Vagina (tissue), 2 donors: ENCODE data around the gene LRP2. TPM values are rescaled to one million over a fixed set of nuclear protein-coding genes. Genes with fewer than 3 reads are reported as not detected.

Experiments
- DNase-seq, 2 donors: peaks; one replicate each; pipeline ENCODE4 v3.0.0-alpha.2; 2017; ENCODE audit errors: extremely low spot score in 2 of 2
- H3K27ac ChIP-seq: fragments of 200-600 bp; sonication (generic); one replicate; pipeline ENCODE4 v1.5.1; 2019
- H3K27me3 ChIP-seq: fragments of 200-600 bp; sonication (generic); one replicate; pipeline ENCODE4 v1.5.1; 2019
- H3K36me3 ChIP-seq, 2 donors: fragments of 200-600 bp; sonication (generic); one replicate each; pipeline ENCODE4 v1.5.1; 2017 to 2019
- H3K4me1 ChIP-seq: fragments of 200-600 bp; sonication (generic); one replicate; pipeline ENCODE4 v1.5.1; 2019
- H3K4me3 ChIP-seq, 2 donors: fragments of 200-600 bp; sonication (generic); 1 replicate in 1 of 2; 2 replicates in 1 of 2; pipeline ENCODE4 v1.5.1; 2016 to 2019
- H3K9me3 ChIP-seq: fragments of 200-600 bp; sonication (generic); one replicate; pipeline ENCODE4 v1.5.1; 2019
- POLR2A ChIP-seq, 2 donors: fragments of 450-650 bp; IDR thresholded peaks; one replicate each; pipeline ENCODE4 v1.6.1; 2017; ENCODE audit warnings: antibody characterized with exemption in 2 of 2, mild to moderate bottlenecking in 2 of 2, moderate library complexity in 2 of 2
- POLR2AphosphoS5 ChIP-seq, 2 donors: sonication (generic); formaldehyde crosslinking; IDR thresholded peaks; one replicate each; pipeline ENCODE4 v1.9.0; 2017; ENCODE audit warnings: antibody characterized with exemption in 2 of 2, mild to moderate bottlenecking in 2 of 2, low read depth in 1 of 2; ENCODE audit not compliant: insufficient read depth in 1 of 2
- intact Hi-C: fragments of 100-400 bp; cut with DNase I; formaldehyde crosslinking; loops from one replicate; pipeline ENCODE4 v1.15.1; 2023
- total RNA-seq: library from RNA; depleted of rRNA; stranded (reverse); fragments of >200 nt; gene quantifications from one replicate; pipeline ENCODE4 v1.2.3, GENCODE V29; 2016
- TF ChIP-seq, protein P1 (sequence below), 3 experiments: fragments of 450-650 bp in 2 of 3; fragments of 200-600 bp in 1 of 3; sonication (generic) in 1 of 3; IDR thresholded peaks; one replicate each; pipeline ENCODE4 v1.5.1; 2017 to 2019; ENCODE audit warnings: antibody characterized with exemption in 3 of 3, mild to moderate bottlenecking in 2 of 3, moderate library complexity in 2 of 3

LRP2 gene
- total RNA-seq, 1 donor from 2014 or later = not detected

DNA sequence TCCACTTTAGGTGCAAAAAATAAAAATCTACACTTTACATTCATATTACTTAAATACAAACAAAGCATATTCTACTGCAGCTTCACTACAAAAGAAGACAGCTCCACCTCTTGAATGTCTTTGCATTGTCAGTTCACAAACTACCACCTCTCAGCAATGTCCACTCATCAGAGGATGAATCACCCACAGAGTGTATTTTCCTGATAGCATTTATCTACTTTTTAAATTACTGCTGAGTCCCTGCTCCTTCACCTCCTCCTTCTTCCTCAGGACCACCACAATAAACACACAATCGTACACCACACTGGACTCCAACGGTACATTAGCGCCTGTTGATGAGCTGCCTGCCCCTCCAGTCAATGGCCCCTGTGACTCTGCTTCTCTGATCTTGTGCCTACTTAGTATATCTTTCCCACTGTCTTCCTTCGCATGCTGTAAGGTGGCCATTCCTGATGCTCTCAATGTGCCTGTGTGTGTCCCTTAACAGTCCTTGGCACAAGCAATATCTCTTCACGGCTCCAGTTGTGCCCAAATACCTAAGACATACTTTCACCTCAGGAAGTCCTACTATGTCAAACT is 172.0 kb downstream of the LRP2 start:
- Histone ChIP-seq H3K4me1 (no peaks in the 10 kb centered on the region), H3K27me3 (no peaks in the 10 kb centered on the region), H3K36me3 (no peaks in the 10 kb centered on the region), H3K9me3 (no peaks in the 10 kb centered on the region), H3K27ac (no peak overlapping the region), H3K4me3 (no peak overlapping the region)
- TF ChIP-seq, protein P1, sequence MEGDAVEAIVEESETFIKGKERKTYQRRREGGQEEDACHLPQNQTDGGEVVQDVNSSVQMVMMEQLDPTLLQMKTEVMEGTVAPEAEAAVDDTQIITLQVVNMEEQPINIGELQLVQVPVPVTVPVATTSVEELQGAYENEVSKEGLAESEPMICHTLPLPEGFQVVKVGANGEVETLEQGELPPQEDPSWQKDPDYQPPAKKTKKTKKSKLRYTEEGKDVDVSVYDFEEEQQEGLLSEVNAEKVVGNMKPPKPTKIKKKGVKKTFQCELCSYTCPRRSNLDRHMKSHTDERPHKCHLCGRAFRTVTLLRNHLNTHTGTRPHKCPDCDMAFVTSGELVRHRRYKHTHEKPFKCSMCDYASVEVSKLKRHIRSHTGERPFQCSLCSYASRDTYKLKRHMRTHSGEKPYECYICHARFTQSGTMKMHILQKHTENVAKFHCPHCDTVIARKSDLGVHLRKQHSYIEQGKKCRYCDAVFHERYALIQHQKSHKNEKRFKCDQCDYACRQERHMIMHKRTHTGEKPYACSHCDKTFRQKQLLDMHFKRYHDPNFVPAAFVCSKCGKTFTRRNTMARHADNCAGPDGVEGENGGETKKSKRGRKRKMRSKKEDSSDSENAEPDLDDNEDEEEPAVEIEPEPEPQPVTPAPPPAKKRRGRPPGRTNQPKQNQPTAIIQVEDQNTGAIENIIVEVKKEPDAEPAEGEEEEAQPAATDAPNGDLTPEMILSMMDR (IDR thresholded peaks at IDR 0.05) = no peak
- no peak for DNase-seq
- intact Hi-C loops = no loop called here

DNA sequence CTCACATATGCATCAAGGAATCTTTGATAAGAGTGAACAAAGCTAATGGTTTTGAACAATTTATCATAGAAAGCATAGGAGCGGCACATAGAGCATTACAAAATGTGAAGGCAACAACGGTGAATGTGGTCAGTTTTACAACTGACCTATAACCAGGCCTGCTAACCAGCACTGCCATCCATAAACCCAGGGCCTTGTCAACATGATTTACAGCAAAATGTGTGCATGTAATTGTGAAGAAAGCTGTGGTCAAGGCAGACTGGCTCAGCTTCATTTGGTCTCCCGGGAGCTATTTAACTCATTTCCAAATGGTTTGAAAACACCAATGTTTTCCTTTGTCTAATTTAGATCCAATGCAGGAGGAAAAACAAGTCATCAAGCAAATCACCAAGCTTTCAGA is 173.2 kb downstream of the LRP2 start:
- no peak overlapping the region for H3K4me3 ChIP-seq
- no peaks in the 10 kb centered on the region for H3K27me3 ChIP-seq
- H3K36me3 ChIP-seq = no peaks in the 10 kb centered on the region
- TF ChIP-seq, protein P1 (IDR thresholded peaks at IDR 0.05) = no peak
- TF ChIP-seq POLR2A (IDR thresholded peaks at IDR 0.05) (no peak), POLR2AphosphoS5 (IDR thresholded peaks at IDR 0.05; ENCODE audit: insufficient read depth in 1 of 2, low read depth in 1 of 2) (no peak)
- DNase-seq = no peak
- H3K27ac ChIP-seq = no peak overlapping the region
- intact Hi-C loops = no loop called here
- H3K4me1 ChIP-seq = no peaks in the 10 kb centered on the region
- no peaks in the 10 kb centered on the region for H3K9me3 ChIP-seq

DNA sequence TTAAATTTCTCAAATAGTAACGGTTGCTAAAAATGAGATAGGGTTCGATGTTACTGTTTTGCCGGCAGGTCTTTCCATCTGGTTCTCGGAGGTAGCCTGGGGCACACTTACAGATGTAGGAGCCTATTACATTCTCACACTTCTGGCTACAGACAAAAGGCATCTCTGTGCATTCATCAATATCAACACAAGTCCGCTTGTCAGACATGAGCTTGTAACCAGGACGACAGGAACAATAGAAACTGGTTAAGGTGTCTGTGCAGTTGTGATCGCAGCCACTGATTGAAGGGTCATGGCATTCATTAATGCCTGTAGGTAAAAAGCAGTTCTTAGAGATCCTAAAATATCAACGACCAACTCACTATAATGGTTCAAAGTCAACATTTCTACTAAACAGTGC is 176.6 kb downstream of the LRP2 start:
- intact Hi-C loops = no loop called here

DNA sequence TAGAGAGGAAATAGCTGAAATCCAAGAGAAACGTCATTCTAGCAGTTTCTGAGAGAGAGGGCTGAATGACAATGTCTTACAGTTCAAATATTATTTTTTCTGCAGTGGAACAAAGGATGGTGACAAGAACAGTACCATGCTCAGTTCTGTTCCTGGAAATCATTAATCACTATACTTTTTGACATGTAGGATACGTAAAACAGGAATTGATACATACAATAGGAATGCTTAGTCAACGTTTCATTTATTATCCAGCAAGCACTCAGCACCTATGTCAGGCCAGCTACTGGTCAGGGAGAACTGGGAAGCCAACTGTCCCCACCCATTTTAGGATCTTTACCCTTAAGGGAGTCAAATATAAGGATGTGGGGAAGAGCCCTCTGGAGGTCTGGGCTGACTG is 178.3 kb downstream of the LRP2 start:
- Histone ChIP-seq H3K9me3 (no peaks in the 10 kb centered on the region), H3K27ac (no peak overlapping the region), H3K36me3 (no peaks in the 10 kb centered on the region), H3K4me1 (no peaks in the 10 kb centered on the region), H3K27me3 (no peaks in the 10 kb centered on the region), H3K4me3 (no peak overlapping the region)
- no peak for DNase-seq
- TF ChIP-seq, protein P1 (IDR thresholded peaks at IDR 0.05) = no peak
- intact Hi-C loops = no loop called here

More for the DNA sequence above, 176.6 kb downstream of the LRP2 start:
- Histone ChIP-seq H3K36me3 (no peaks in the 10 kb centered on the region), H3K4me3 (no peak overlapping the region), H3K27ac (no peak overlapping the region), H3K9me3 (no peaks in the 10 kb centered on the region), H3K27me3 (no peaks in the 10 kb centered on the region), H3K4me1 (no peaks in the 10 kb centered on the region)
- no peak for DNase-seq
- no peak for TF ChIP-seq POLR2A (IDR thresholded peaks at IDR 0.05)
- TF ChIP-seq POLR2AphosphoS5 (IDR thresholded peaks at IDR 0.05; ENCODE audit: insufficient read depth in 1 of 2, low read depth in 1 of 2) = no peak
- TF ChIP-seq, protein P1 (IDR thresholded peaks at IDR 0.05) = no peak

DNA sequence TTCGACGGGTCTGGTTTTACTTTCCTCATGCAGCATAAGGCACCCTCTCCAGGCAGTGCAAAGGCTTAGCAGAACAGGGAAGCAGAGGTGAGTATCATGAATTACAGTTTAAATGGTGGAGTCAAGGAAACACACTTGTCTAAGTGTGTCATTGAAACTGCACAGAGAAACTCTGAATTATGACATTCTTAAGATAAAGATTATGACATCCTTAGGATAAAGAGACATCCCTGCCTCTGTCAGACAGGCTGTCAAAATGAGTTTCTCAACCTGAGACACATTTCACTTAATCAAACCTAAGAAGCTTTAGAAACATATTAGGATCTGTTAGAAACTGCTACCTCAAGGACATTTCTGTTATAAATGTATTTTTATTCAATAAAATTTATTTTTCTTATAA is 179.8 kb downstream of the LRP2 start:
- H3K9me3 ChIP-seq = no peaks in the 10 kb centered on the region
- H3K4me1 ChIP-seq = no peaks in the 10 kb centered on the region
- H3K36me3 ChIP-seq = no peaks in the 10 kb centered on the region
- intact Hi-C loops = no loop called here
- no peak overlapping the region for H3K27ac ChIP-seq
- no peak overlapping the region for H3K4me3 ChIP-seq
- TF ChIP-seq, protein P1 (IDR thresholded peaks at IDR 0.05) = no peak
- TF ChIP-seq POLR2AphosphoS5 (IDR thresholded peaks at IDR 0.05; ENCODE audit: insufficient read depth in 1 of 2, low read depth in 1 of 2) (no peak), POLR2A (IDR thresholded peaks at IDR 0.05) (no peak)
- DNase-seq = no peak
- no peaks in the 10 kb centered on the region for H3K27me3 ChIP-seq
